ENCODE data around the gene FBXW8.

DNA sequence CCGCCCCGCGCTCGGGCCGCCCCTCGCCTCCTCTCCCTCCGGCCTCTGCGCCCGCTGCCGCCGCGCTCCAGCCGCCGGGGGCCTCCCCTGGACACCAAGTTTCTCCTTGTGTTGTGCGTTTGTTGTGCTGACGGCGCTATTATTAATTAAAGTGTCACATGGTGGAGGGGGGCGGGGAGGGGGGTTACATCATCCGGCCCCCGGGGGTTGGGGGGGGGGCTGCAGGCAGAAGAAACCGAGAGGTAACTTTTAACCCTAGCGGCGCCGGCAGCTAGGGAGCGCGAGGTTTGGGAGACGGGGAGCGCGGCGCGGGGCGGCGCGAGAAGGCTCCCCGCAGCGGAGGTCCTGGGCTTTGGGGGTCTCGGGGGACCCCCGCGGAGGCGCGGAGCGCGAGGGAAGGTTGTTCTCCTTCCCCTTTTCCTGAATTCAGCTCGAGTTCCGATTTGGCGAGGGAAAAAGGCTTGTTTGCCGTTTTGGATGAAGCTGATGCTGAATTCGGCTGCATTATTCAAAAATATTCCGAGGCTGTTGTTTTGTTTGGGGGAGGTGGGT is 29.3 kb upstream of the FBXW8 start, which contains the start of gene HRK:
- TF ChIP-seq, protein P1, sequence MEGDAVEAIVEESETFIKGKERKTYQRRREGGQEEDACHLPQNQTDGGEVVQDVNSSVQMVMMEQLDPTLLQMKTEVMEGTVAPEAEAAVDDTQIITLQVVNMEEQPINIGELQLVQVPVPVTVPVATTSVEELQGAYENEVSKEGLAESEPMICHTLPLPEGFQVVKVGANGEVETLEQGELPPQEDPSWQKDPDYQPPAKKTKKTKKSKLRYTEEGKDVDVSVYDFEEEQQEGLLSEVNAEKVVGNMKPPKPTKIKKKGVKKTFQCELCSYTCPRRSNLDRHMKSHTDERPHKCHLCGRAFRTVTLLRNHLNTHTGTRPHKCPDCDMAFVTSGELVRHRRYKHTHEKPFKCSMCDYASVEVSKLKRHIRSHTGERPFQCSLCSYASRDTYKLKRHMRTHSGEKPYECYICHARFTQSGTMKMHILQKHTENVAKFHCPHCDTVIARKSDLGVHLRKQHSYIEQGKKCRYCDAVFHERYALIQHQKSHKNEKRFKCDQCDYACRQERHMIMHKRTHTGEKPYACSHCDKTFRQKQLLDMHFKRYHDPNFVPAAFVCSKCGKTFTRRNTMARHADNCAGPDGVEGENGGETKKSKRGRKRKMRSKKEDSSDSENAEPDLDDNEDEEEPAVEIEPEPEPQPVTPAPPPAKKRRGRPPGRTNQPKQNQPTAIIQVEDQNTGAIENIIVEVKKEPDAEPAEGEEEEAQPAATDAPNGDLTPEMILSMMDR (IDR thresholded peaks at IDR 0.05) = no peak
- TF ChIP-seq POLR2A (IDR thresholded peaks at IDR 0.05) = no peak

Data from esophagus squamous epithelium (tissue), 4 donors.